EL (cell line): ENCODE results near the gene CKAP2L.

Experiments
- DNase-seq: peaks from one replicate; pipeline ENCODE4 v3.0.0-alpha.2; 2016

Gene CKAP2L

GRCh38 chr2:112757265-112757664 is 7.1 kb downstream of the CKAP2L start:
- DNase-seq, result no peak

- no peak for DNase-seq
These were observed 8.2 kb downstream of the CKAP2L start for GRCh38 chr2:112756207-112756606.

- no peak for DNase-seq
These were observed 9.0 kb downstream of the CKAP2L start for GRCh38 chr2:112755444-112755843.

GRCh38 chr2:112754564-112754963 is 9.8 kb downstream of the CKAP2L start:
- DNase-seq, result no peak

- DNase-seq, result no peak
These were observed 11.7 kb downstream of the CKAP2L start for GRCh38 chr2:112752667-112753066.

GRCh38 chr2:112751451-112752197 is 12.8 kb downstream of the CKAP2L start:
- no peak for DNase-seq

- peak; percentile 46 for DNase-seq
These were observed 13.9 kb downstream of the CKAP2L start for GRCh38 chr2:112750560-112750843.

- DNase-seq, result peak; percentile 77
These were observed 14.5 kb downstream of the CKAP2L start for GRCh38 chr2:112749755-112750559.

GRCh38 chr2:112740527-112740926 is 23.9 kb downstream of the CKAP2L start:
- DNase-seq, result no peak

GRCh38 chr2:112737542-112738232 is 26.7 kb downstream of the CKAP2L start:
- no peak for DNase-seq

GRCh38 chr2:112733871-112734270 is 30.5 kb downstream of the CKAP2L start:
- DNase-seq, result no peak

- DNase-seq, result no peak
These were observed 31.0 kb downstream of the CKAP2L start for GRCh38 chr2:112733456-112733855.

GRCh38 chr2:112731479-112731878 is 32.9 kb downstream of the CKAP2L start:
- no peak for DNase-seq

- DNase-seq, result no peak
These were observed 33.6 kb downstream of the CKAP2L start for GRCh38 chr2:112730791-112731190.

GRCh38 chr2:112730216-112730615 is 34.2 kb downstream of the CKAP2L start:
- DNase-seq, result no peak

GRCh38 chr2:112728378-112729175 is 35.8 kb downstream of the CKAP2L start:
- DNase-seq, result no peak

GRCh38 chr2:112728029-112728362 is 36.4 kb downstream of the CKAP2L start:
- DNase-seq, result no peak

GRCh38 chr2:112727276-112728028 is 37.0 kb downstream of the CKAP2L start:
- no peak for DNase-seq

- DNase-seq, result peak; percentile 89
These were observed 37.8 kb downstream of the CKAP2L start for GRCh38 chr2:112726487-112727190.

GRCh38 chr2:112725545-112726457 is 38.6 kb downstream of the CKAP2L start:
- no peak for DNase-seq
